Thyroid gland (tissue), 4 donors: Measurements from ENCODE around the gene KIF1C.

ENCODE experiments used
- POLR2A ChIP-seq, 2 donors: fragments of 450-650 bp; IDR thresholded peaks; one replicate each; pipeline ENCODE4 v1.6.1; 2017; ENCODE audit warnings: antibody characterized with exemption in 2 of 2, mild to moderate bottlenecking in 2 of 2, moderate library complexity in 1 of 2
- TF ChIP-seq, protein P1 (sequence below), 6 experiments: fragments of 200-600 bp in 3 of 6; fragments of 450-650 bp in 3 of 6; sonication (generic) in 3 of 6; IDR thresholded peaks; one replicate each; pipeline ENCODE4 v1.5.1; 2016 to 2019; ENCODE audit warnings: antibody characterized with exemption in 6 of 6, mild to moderate bottlenecking in 2 of 6, inconsistent platforms in 1 of 6, moderate library complexity in 1 of 6

- TF ChIP-seq, protein P1, sequence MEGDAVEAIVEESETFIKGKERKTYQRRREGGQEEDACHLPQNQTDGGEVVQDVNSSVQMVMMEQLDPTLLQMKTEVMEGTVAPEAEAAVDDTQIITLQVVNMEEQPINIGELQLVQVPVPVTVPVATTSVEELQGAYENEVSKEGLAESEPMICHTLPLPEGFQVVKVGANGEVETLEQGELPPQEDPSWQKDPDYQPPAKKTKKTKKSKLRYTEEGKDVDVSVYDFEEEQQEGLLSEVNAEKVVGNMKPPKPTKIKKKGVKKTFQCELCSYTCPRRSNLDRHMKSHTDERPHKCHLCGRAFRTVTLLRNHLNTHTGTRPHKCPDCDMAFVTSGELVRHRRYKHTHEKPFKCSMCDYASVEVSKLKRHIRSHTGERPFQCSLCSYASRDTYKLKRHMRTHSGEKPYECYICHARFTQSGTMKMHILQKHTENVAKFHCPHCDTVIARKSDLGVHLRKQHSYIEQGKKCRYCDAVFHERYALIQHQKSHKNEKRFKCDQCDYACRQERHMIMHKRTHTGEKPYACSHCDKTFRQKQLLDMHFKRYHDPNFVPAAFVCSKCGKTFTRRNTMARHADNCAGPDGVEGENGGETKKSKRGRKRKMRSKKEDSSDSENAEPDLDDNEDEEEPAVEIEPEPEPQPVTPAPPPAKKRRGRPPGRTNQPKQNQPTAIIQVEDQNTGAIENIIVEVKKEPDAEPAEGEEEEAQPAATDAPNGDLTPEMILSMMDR (IDR thresholded peaks at IDR 0.05), result no peak
- no peak for TF ChIP-seq POLR2A (IDR thresholded peaks at IDR 0.05)
These were observed 5.6 kb downstream of the KIF1C start for GRCh38 chr17:5003214-5003867.
